IPS DF 4.7 (cell line): ENCODE measurements around the gene NGDN.

Experiments
- DNase-seq: peaks from one replicate; pipeline ENCODE4 v3.0.0-alpha.2; 2013; ENCODE audit warnings: low spot score; ENCODE audit errors: extremely low read depth

NGDN gene

DNA sequence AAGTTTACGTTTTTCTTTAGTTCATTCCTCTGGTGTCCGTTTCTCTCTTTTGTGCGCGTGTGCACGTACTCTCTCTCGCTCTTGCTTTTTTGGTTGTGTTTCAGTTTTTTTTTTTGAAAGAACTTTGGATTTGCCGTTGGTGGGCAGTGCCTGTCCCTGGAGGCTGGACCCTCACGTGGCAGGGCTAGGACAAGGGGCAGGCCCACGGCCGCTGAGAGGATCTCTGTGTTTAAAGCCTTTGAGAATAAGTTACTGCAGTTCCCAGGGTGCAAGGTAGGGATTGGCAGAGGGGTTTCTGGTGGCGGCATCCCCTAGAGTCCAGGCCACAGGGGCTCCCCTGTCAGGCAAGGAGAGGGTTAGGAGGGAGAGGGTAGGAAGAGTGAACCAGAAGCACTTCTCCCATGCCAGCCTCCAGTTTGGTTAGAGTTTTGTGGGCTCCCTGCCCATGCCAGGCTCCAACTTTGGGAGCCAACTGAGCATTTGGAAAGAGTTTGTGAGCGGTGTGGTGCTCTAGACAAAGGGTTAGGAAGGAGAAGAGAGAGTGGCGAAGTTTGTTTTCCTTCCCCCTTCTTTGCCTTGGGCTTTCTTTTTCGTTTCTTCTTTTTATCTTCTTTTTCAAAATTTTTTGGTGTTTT is 51.5 kb downstream of the NGDN start:
- no peak for DNase-seq

DNA sequence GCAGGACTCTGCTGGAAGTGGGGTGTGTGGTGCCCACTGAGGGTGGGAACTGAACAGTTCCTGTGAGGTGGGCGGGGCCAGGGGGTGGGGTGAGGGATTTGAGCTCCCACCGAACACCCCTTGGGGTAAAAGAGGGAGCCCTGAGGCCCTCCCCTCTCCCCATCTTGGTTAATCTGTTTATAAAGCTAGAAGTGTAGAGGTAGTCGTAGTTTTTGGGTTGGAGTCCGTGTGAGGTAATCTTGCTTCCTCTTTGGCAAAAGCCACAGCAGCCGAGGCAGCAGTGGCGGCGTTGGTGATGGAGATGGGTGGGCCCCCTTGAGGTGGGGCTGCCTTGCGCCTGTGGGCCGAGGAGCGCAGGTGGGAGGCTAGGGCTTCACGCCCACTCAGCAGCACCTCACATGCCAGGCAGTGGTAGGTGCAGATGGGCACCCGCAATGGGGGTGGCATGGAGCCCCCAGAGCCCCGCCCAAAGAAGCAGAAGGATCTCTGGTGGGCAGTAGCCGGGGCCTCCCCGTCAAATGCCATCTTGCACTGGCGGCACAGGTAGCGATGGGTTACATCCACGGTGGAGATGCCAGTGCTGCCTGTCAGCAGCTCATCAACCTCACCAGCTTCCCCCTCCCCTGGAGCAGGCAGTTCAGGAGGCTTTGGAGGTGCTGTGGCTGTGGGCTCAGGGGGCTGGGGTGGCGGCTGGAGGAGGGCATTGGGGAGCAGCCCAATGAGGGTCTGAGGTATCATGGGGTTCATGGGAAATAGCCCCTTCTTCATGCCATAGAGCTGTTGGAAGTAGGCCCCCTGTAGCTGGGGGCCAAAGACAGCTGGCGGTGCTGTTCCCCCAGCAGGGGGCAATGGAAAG is 52.5 kb downstream of the NGDN start:
- DNase-seq, result no peak

DNA sequence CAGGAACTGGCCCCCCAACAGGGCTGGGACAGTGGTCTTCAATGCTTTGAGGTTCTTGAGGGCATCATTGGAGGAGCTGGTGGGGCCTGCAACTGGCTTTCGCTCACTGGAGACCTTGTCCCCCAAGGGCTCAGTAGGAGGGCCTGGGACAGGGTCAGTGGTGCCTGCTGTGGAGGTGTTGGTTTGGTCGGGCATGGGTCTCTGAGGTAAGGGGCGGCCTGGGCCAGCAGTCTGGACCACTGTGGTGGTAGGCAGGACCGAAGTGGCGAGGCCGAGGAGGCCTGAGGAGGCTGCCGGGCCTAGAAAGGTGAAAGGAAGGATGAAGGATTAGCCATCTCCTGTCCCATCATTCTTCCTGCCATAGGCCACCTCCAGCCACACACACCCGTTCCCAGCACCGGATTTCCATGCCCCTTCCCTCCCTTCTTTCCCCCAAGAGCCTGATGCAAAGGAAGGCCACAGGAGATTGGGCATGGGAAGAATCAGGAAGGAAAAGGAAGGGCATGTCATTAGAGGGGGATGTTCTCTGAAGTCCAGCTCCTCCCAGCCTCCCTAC is 53.2 kb downstream of the NGDN start:
- DNase-seq, result no peak

DNA sequence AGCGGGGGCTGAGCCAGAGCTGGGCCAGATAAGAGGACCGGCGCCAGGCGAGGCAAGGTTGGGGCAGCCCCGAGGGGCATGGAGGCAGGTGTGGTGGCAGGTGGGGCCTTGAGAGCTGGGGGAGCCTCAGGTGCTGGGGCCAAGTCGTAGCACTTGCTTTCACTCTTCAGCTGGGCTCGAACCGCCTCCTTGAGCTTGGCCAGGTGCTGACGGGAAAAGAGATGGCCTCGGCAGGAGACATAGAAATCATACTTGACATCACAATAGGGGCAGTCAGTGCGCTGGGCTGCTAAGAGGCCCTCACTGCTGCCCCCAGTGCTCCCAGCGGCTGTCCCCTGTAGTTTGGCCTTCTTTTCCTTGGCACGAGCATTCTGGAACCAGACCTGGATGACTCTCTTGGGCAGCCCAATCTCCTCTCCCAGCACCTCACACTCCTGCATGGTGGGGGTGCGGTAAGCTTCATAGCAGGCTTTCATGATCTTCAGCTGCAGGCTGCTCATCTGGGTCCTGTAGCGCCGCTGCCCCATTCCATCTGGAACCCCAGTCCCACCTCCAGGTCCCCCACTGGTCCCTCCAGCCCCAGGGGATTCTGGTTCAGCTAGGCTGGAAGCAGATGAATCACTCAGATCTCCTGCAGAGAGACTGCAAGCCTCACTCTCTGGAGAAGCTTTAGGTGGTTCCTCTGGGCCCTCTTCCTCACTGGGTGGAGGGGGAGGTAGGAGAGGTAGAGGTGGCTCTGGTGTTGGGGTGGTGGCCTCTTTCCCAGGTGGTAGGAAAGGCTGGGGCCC is 53.9 kb downstream of the NGDN start:
- DNase-seq, result no peak

DNA sequence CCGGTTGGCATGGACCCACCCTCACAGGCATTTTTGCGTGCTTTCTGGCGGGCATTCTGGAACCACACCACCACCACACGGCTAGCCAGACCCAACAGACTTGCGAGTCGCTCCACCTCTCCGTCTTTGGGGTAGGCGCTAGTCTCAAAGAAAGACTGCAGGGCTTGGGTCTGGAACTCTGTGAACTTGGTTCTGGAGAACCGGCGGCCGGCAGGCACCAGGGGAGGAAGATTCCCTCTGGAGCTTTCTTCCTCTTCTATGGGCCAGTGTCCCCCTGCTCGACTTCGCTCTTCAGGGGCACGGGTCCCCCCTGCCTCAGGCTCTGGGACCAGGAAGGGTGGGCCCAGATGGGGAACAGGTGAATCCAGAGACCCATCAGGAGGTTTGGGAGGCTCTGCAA is 55.5 kb downstream of the NGDN start:
- DNase-seq, result no peak

DNA sequence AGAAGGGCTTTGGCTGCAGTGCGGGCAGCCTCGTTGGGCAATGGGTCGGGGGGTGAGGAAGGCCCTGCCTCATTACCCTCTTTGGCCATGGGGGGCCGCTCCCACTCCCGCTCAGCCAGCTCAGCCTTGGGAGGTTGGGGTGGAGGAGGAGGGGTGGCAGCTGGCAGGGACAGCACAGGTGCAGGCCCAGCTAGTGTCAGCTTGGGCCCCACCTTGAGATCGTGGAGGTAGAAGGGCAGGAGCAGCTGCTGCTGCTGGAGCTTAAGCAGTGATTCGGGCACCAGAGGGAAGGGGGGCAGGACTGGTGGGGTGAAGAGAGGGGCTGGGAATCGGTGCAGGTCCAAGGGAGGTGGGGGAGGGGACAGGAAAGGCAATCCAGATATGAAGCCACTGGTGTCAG is 56.1 kb downstream of the NGDN start:
- no peak for DNase-seq
